Natural killer cell treated with Interleukin-12 subunit alpha and Interleukin-12 subunit beta and Interleukin-15 and Interleukin-18, amount 100 ng/mL, for 72 hours (primary cell): Measurements from ENCODE around the gene ZNF646. TPM values are rescaled to one million over a fixed set of nuclear protein-coding genes. Genes with fewer than 3 reads are reported as not detected.

ENCODE experiments used
- ATAC-seq, 2 donors: fragments of 150-1000 bp; cut with Tn5 transposase in 1 of 2; sonication (Bioruptor Pico), chemical (Tn5 transposase) in 1 of 2; 2 replicates each; pipeline ENCODE4 v1.10.0; 2021
- DNase-seq: peaks from one replicate; pipeline ENCODE4 v3.0.0; 2022; ENCODE audit warnings: low spot score
- H3K27ac Mint-ChIP-seq, 2 donors: 1 replicate in 1 of 2; 2 replicates in 1 of 2; pipeline ENCODE4 v1.8.0; 2022; ENCODE audit warnings: mixed read lengths in 2 of 2, mild to moderate bottlenecking in 1 of 2, moderate library complexity in 1 of 2
- H3K27me3 Mint-ChIP-seq, 2 donors: 1 replicate in 1 of 2; 2 replicates in 1 of 2; pipeline ENCODE4 v1.8.0; 2022; ENCODE audit warnings: mixed read lengths in 2 of 2
- H3K36me3 Mint-ChIP-seq: one replicate; pipeline ENCODE4 v1.8.0; 2022; ENCODE audit warnings: mixed read lengths
- H3K4me1 Mint-ChIP-seq, 2 donors: 1 replicate in 1 of 2; 2 replicates in 1 of 2; pipeline ENCODE4 v1.8.0; 2022; ENCODE audit warnings: low read depth in 2 of 2, mixed read lengths in 2 of 2, mild to moderate bottlenecking in 1 of 2
- H3K4me3 Mint-ChIP-seq: one replicate; pipeline ENCODE4 v1.8.0; 2022; ENCODE audit warnings: mixed read lengths
- H3K9me3 Mint-ChIP-seq: 2 replicates; pipeline ENCODE4 v1.8.0; 2022; ENCODE audit warnings: mixed read lengths
- total RNA-seq, 2 donors: library from RNA; stranded (reverse); gene quantifications; one replicate each; pipeline ENCODE4 v1.2.3, GENCODE V29; 2022

ZNF646 gene
- total RNA-seq, 2 donors from 2014 or later, result 25.8 to 26.3 TPM

DNA sequence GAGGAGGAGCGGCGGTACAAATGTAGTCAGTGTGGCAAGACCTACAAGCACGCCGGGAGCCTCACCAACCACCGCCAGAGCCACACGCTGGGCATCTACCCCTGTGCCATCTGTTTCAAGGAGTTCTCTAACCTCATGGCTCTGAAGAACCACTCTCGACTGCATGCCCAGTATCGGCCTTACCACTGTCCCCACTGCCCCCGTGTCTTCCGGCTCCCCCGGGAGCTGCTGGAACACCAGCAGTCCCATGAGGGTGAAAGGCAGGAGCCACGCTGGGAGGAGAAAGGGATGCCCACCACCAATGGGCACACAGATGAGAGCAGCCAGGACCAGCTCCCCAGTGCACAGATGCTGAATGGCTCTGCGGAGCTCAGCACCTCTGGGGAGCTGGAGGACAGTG, 2.8 kb downstream of the ZNF646 start:
- Mint-ChIP-seq H3K4me1 (peaks cover 27 to 31% of the 10 kb centered on the region in 2 donors), H3K27me3 (no peaks in the 10 kb centered on the region), H3K36me3 (peaks cover 13% of the 10 kb centered on the region), H3K27ac (no peak overlapping the region), H3K9me3 (no peaks in the 10 kb centered on the region), H3K4me3 (no peak overlapping the region)
- ATAC-seq, result no peak
- DNase-seq, result no peak

DNA sequence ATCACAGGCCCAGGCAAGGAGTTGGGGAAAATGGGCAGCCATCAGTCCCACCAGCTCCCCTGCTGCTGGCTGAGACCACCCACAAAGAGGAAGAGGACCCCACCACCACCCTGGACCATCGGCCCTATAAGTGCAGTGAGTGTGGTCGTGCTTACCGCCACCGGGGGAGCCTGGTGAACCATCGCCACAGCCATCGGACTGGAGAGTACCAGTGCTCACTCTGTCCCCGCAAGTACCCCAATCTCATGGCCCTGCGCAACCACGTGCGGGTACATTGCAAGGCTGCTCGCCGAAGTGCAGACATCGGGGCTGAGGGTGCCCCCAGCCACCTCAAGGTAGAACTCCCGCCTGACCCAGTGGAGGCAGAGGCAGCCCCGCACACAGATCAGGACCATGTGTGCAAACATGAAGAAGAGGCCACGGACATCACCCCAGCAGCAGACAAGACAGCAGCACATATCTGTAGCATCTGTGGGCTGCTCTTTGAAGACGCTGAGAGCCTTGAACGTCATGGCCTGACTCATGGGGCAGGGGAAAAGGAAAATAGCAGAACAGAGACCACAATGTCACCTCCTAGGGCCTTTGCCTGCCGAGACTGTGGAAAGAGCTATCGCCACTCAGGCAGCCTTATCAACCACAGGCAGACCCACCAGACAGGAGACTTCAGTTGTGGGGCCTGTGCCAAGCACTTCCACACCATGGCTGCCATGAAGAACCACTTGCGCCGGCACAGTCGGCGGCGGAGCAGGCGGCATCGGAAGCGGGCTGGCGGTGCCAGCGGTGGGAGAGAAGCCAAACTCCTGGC, 3.6 kb downstream of the ZNF646 start:
- DNase-seq (no peak), ATAC-seq (no peak)
- Mint-ChIP-seq H3K27me3 (no peaks in the 10 kb centered on the region), H3K36me3 (peaks cover 8% of the 10 kb centered on the region), H3K9me3 (no peaks in the 10 kb centered on the region), H3K4me3 (no peak overlapping the region), H3K4me1 (peaks cover 25 to 30% of the 10 kb centered on the region in 2 donors), H3K27ac (no peak overlapping the region)

DNA sequence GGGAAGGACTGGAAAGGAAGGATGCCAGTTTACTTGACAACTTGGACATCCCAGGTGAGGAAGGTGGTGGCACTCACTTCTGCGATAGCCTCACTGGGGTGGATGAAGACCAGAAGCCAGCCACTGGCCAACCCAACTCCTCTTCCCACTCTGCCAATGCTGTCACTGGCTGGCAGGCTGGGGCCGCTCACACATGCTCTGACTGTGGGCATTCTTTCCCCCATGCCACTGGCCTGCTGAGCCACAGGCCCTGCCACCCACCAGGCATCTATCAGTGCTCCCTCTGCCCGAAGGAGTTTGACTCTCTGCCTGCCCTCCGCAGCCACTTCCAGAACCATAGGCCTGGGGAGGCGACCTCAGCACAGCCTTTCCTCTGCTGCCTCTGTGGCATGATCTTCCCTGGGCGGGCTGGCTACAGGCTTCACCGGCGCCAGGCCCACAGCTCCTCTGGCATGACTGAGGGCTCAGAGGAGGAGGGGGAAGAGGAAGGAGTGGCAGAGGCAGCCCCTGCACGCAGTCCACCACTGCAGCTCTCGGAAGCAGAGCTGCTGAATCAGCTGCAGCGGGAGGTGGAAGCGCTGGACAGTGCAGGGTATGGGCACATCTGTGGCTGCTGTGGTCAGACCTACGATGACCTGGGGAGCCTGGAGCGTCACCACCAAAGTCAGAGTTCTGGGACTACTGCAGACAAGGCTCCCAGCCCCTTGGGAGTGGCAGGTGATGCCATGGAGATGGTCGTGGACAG, 4.5 kb downstream of the ZNF646 start:
- H3K27me3 Mint-ChIP-seq, result no peaks in the 10 kb centered on the region
- no peak for ATAC-seq

DNA sequence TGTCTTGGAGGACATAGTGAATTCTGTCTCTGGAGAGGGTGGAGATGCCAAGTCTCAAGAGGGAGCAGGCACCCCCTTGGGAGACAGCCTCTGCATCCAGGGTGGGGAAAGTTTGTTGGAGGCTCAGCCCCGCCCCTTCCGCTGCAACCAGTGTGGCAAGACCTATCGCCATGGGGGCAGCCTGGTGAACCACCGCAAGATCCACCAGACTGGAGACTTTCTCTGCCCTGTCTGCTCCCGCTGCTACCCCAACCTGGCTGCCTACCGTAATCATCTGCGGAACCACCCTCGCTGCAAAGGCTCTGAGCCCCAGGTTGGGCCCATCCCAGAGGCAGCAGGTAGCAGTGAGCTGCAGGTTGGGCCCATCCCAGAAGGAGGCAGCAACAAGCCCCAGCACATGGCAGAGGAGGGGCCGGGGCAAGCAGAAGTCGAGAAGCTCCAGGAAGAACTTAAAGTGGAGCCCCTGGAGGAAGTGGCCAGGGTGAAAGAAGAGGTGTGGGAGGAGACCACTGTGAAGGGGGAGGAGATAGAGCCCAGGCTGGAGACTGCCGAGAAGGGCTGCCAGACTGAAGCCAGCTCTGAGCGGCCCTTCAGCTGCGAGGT, 5.2 kb downstream of the ZNF646 start:
- H3K9me3 Mint-ChIP-seq, result no peaks in the 10 kb centered on the region
- H3K4me1 Mint-ChIP-seq, result peaks cover 21 to 29% of the 10 kb centered on the region in 2 donors
- H3K36me3 Mint-ChIP-seq, result peaks cover 6% of the 10 kb centered on the region
- DNase-seq (no peak), ATAC-seq (peak in 1 of 2 donors; percentile 61)
- H3K27ac Mint-ChIP-seq, result peak overlapping the region in 1 of 2 donors; percentile 35
- no peaks in the 10 kb centered on the region for H3K27me3 Mint-ChIP-seq
- no peak overlapping the region for H3K4me3 Mint-ChIP-seq

More for the DNA sequence above, 4.5 kb downstream of the ZNF646 start:
- peaks cover 7% of the 10 kb centered on the region for H3K36me3 Mint-ChIP-seq
- H3K27ac Mint-ChIP-seq, result peak overlapping the region in 1 of 2 donors; percentile 35
- no peak for DNase-seq
- H3K4me3 Mint-ChIP-seq, result no peak overlapping the region
- H3K4me1 Mint-ChIP-seq, result peaks cover 23 to 29% of the 10 kb centered on the region in 2 donors
- no peaks in the 10 kb centered on the region for H3K9me3 Mint-ChIP-seq

DNA sequence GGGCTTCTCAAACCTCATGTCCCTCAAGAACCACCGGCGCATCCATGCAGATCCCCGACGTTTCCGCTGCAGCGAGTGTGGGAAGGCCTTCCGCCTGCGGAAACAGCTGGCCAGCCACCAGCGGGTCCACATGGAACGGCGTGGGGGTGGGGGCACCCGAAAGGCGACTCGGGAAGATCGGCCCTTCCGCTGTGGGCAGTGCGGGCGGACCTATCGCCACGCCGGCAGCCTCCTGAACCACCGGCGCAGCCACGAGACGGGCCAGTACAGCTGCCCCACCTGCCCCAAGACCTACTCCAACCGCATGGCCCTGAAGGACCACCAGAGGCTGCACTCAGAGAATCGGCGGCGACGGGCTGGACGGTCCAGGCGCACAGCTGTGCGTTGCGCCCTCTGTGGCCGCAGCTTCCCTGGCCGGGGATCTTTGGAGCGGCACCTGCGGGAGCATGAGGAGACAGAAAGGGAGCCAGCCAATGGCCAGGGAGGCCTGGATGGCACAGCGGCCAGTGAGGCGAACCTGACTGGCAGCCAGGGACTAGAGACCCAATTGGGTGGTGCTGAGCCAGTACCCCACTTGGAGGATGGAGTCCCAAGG, 5.9 kb downstream of the ZNF646 start:
- no peaks in the 10 kb centered on the region for H3K27me3 Mint-ChIP-seq
- ATAC-seq, result no peak
- H3K4me3 Mint-ChIP-seq, result no peak overlapping the region
- peaks cover 14 to 22% of the 10 kb centered on the region in 2 donors for H3K4me1 Mint-ChIP-seq
- no peaks in the 10 kb centered on the region for H3K9me3 Mint-ChIP-seq
- H3K36me3 Mint-ChIP-seq, result no peaks in the 10 kb centered on the region
- H3K27ac Mint-ChIP-seq, result peak overlapping the region in 1 of 2 donors; percentile 35
- no peak for DNase-seq

DNA sequence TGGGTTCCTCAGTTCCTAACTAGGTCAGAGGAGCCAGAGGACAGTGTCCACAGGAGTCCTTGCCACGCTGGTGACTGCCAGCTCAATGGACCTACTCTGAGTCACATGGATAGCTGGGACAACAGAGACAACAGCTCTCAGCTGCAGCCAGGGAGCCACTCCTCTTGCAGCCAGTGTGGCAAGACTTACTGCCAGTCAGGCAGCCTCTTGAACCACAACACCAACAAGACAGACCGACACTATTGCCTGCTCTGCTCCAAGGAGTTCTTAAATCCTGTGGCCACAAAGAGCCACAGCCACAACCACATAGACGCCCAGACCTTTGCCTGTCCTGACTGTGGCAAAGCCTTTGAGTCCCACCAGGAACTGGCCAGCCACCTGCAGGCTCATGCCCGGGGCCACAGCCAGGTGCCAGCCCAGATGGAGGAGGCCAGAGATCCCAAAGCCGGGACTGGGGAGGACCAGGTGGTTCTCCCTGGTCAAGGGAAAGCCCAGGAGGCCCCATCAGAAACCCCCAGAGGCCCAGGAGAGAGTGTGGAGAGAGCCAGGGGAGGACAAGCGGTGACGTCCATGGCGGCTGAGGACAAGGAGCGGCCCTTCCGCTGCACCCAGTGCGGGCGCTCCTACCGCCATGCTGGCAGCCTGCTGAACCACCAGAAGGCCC, 6.7 kb downstream of the ZNF646 start:
- DNase-seq (no peak), ATAC-seq (no peak)
- H3K27me3 Mint-ChIP-seq, result no peaks in the 10 kb centered on the region
- no peak overlapping the region for H3K27ac Mint-ChIP-seq
- no peaks in the 10 kb centered on the region for H3K36me3 Mint-ChIP-seq
- no peak overlapping the region for H3K4me3 Mint-ChIP-seq
- H3K4me1 Mint-ChIP-seq, result peaks cover 13 to 25% of the 10 kb centered on the region in 2 donors
- H3K9me3 Mint-ChIP-seq, result no peaks in the 10 kb centered on the region

DNA sequence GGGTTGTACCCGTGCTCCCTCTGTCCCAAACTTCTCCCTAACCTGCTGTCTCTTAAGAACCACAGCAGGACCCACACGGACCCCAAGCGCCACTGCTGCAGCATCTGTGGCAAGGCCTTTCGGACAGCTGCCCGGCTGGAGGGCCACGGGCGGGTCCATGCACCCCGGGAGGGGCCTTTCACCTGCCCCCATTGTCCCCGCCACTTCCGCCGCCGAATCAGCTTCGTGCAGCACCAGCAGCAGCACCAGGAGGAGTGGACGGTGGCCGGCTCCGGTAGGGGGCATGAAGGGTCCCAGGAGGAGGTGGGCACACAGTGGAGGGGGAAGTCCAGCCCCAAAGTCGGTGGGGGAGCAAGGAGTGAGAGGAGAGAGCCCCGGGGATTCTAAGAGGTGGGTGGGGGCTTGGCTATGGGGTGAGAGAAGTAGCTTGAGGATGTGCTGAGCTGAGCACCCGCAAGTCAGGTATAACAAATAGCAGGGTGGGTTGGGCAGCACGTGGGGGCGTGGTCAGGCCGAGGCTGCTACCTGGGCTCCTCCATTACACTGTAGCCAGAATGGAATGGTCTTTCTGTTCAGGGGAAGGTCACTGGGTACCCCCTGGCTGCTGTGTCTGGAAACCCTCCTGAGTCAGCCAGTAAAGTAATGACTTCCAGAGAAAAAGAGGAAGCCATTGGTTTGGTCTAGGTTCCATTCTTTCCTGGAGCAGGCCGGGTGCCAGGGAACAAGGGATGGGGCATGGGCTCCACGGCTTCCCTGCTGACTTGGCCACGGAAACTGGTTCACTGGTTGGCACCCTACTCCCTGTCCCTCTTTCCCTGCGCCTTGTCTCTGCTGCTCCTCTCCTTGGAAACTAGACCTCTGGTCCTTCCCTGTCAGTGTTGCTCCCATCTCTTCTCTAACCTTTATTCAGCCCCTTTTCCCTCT, 7.5 kb downstream of the ZNF646 start:
- ATAC-seq (no peak), DNase-seq (no peak)
- no peak overlapping the region for H3K27ac Mint-ChIP-seq
- peaks cover 13 to 25% of the 10 kb centered on the region in 2 donors for H3K4me1 Mint-ChIP-seq
- H3K36me3 Mint-ChIP-seq, result no peaks in the 10 kb centered on the region
- H3K27me3 Mint-ChIP-seq, result no peaks in the 10 kb centered on the region
- H3K4me3 Mint-ChIP-seq, result no peak overlapping the region
- H3K9me3 Mint-ChIP-seq, result no peaks in the 10 kb centered on the region

DNA sequence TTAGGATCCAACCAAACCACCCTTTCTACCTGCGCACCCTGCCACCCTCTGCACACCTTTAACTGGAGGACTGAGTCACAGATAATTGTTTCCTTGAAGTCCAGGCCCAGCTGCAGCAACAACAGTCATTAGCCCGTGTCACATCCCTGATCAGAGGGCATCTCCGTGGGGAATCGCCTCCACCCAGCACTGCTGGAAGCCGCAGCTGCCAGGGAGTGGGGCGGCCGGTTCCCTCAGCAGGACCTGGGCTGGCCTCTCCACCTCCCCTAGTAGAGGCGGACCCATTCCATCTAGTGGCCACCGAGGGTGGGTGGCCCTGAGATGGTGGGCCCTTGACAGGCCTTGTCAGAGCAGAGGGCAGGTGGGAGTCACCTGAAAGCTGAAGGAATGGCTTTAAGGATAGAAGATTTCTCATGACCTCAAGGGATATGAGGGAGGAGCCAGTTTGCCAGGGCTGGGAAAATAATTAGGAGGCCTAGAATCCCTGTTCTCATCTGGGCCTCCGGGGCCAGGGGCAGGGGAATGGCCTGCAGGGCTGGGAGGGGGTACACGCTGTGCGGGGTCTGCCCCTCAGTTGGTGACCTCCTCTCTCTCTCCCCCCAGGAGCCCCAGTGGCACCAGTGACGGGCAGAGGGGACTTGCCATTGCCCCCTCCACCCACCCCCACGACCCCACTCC, 8.3 kb downstream of the ZNF646 start:
- H3K4me1 Mint-ChIP-seq, result peaks cover 13 to 25% of the 10 kb centered on the region in 2 donors
- DNase-seq (no peak), ATAC-seq (no peak)
- no peaks in the 10 kb centered on the region for H3K36me3 Mint-ChIP-seq
- H3K27me3 Mint-ChIP-seq, result no peaks in the 10 kb centered on the region
- no peak overlapping the region for H3K4me3 Mint-ChIP-seq
- H3K27ac Mint-ChIP-seq, result no peak overlapping the region
- no peaks in the 10 kb centered on the region for H3K9me3 Mint-ChIP-seq

DNA sequence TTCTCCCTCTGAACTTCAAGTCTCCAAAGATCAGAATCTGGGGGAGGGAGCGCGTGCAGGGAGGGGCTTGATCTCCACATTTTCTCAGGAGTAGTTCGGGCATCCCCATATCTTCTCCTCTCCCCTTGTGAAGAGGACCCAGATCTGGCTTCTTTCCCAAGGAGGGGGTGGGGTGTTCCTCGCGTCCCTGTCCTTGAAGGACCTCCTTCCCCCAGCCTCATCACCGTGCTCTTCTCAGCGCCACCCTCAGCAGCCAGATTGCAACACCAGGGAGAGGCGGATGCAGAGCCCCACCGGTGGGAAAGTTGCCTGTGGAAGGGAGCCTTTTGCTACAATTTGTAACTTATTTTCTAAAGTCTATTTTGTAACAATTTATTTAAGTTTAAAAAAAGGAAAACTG, 8.9 kb downstream of the ZNF646 start:
- H3K36me3 Mint-ChIP-seq, result no peaks in the 10 kb centered on the region
- no peaks in the 10 kb centered on the region for H3K9me3 Mint-ChIP-seq
- H3K4me3 Mint-ChIP-seq, result no peak overlapping the region
- ATAC-seq, result no peak
- no peak for DNase-seq
- peaks cover 8 to 21% of the 10 kb centered on the region in 2 donors for H3K4me1 Mint-ChIP-seq
- H3K27me3 Mint-ChIP-seq, result no peaks in the 10 kb centered on the region
- H3K27ac Mint-ChIP-seq, result no peak overlapping the region

DNA sequence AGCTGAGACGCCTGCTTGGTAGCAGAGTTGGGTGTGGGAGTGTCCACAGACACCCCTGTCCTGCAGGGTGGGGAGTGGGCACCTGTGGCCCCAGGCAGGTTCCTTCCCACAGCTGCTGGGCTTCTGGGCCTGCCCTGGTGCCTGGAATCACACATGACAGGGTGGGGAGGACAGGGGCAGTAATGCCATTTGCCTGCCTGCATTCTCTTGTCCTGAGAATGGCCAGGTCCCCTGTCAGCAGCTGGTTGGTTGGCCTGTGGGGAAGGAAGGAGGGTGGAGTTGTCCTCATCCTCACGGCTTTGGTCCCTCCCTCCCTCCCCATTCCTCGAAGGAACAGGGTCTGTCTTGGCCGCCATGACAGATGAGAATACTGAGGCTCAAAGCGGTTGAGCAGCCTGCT, 9.3 kb downstream of the ZNF646 start:
- DNase-seq, result no peak

DNA sequence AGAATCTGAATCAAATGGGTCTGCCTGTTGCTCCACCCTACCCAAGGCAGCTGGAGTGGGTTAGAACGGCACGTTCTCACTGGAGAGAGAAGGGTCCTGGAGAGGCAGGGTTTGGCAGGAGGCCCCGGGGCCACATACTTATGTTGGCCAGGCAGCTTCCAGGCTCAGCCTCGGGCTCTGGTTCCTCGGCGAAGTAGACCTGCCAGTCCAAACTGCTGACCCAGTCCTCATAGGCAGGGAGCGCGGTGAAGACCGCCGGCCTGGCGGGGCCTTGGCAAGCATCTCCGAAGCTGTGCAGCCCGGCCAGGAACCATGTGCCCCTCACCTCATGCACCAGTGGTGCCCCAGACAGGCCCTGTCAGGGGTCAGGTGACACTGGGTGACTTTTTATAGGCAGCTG, 9.8 kb downstream of the ZNF646 start:
- Mint-ChIP-seq H3K4me3 (no peak overlapping the region), H3K27ac (no peak overlapping the region), H3K9me3 (no peaks in the 10 kb centered on the region), H3K27me3 (no peaks in the 10 kb centered on the region), H3K4me1 (peaks cover 6 to 14% of the 10 kb centered on the region in 2 donors), H3K36me3 (no peaks in the 10 kb centered on the region)
- DNase-seq (no peak), ATAC-seq (no peak)

More for the DNA sequence above, 9.3 kb downstream of the ZNF646 start:
- Mint-ChIP-seq H3K4me3 (no peak overlapping the region), H3K9me3 (no peaks in the 10 kb centered on the region), H3K4me1 (peaks cover 6 to 18% of the 10 kb centered on the region in 2 donors), H3K27ac (no peak overlapping the region), H3K36me3 (no peaks in the 10 kb centered on the region), H3K27me3 (no peaks in the 10 kb centered on the region)
- no peak for ATAC-seq
